PC-9 (cell line): ENCODE data around the gene KPRP.

Experiments used
- EZH2 ChIP-seq: fragments of 200-600 bp; sonication (generic); IDR thresholded peaks from 2 replicates; pipeline ENCODE4 v1.8.0; 2017; ENCODE audit warnings: antibody characterized with exemption, low read depth
- TF ChIP-seq, protein P1 (sequence below): fragments of 200-600 bp; sonication (generic); conservative IDR thresholded peaks from 2 replicates; pipeline ENCODE4 v1.6.1; 2017; ENCODE audit warnings: mixed run types, antibody characterized with exemption, mild to moderate bottlenecking, moderate library complexity

DNA sequence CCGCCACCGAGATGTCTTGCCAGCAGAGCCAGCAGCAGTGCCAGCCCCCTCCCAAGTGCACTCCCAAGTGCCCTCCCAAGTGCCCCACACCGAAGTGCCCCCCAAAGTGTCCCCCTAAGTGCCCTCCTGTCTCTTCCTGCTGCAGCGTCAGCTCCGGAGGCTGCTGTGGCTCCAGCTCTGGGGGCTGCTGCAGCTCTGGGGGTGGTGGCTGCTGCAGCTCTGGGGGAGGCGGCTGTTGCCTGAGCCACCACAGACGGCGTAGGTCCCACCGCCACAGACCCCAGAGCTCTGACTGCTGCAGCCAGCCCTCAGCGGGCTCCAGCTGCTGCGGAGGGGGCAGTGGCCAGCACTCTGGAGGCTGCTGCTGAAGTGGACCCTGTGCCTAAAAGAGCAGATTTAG, 18.5 kb downstream of the KPRP start:
- TF ChIP-seq, protein P1, sequence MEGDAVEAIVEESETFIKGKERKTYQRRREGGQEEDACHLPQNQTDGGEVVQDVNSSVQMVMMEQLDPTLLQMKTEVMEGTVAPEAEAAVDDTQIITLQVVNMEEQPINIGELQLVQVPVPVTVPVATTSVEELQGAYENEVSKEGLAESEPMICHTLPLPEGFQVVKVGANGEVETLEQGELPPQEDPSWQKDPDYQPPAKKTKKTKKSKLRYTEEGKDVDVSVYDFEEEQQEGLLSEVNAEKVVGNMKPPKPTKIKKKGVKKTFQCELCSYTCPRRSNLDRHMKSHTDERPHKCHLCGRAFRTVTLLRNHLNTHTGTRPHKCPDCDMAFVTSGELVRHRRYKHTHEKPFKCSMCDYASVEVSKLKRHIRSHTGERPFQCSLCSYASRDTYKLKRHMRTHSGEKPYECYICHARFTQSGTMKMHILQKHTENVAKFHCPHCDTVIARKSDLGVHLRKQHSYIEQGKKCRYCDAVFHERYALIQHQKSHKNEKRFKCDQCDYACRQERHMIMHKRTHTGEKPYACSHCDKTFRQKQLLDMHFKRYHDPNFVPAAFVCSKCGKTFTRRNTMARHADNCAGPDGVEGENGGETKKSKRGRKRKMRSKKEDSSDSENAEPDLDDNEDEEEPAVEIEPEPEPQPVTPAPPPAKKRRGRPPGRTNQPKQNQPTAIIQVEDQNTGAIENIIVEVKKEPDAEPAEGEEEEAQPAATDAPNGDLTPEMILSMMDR: no peak
- TF ChIP-seq EZH2: no peak
